ENCODE results near the gene GDPGP1. TPM values are rescaled to one million over a fixed set of nuclear protein-coding genes. Genes with fewer than 3 reads are reported as not detected.

GDPGP1 gene
- total and polyA plus RNA-seq, 4 donors = 2.5 to 8.6 (median 5.1) TPM

DNA sequence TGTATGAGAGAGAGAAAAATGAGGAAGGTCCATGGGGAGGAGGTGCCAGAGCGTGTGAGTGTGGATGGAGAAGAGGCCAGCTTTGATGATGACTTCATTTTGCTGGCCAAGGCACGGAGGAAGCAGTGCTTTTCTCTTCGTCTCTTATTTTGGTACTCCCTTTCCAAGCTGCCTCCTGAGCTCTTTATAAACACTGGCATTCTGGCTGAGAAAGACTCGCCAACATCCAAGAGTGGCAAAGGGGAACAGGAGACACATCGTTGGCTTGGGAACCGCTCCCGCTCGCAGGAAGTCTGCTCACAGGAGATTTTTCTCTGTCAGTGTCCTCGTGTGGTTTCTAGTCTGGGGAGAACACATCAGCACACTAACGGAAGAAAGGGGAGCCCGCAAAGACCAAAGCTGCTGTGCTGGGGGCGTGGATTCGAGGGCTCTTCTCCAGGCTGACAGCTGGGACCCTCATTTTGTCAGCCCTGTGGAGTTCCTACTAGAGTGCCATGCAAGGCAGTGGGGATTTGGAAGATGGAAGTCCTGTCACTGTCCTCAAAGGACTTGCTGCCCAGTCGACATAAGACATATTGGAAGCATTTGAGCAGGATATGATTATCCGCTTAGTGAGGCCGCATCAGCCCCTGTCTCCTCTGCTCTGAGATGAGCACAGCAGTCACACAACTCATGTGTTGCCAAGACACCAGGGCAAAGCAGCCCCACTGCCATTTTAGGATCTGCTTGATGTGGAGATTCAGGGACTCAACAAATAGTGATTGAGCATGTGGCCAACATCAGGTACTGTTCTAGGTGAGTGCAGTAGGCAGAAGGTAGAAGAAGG, 40.8 kb upstream of the GDPGP1 start:
- Histone ChIP-seq H3K9ac (ENCODE audit: low read depth in 1 of 2, low read length in 2 of 2) (peak overlapping the region in 1 of 2 donors; percentile 49), H3K4me3 (ENCODE audit: low read depth in 1 of 3, low read length in 3 of 3) (no peak overlapping the region), H3K36me3 (ENCODE audit: control insufficient read depth in 4 of 4, insufficient read depth in 3 of 4, low read depth in 1 of 4, low read length in 3 of 4) (peaks cover 0 to 1% (median 0%) of the 10 kb centered on the region in 4 donors), H3K9me3 (ENCODE audit: control insufficient read depth in 4 of 4, low read length in 3 of 4) (no peaks in the 10 kb centered on the region), H3K27me3 (ENCODE audit: control insufficient read depth in 4 of 4, insufficient read depth in 4 of 4, low read length in 3 of 4) (no peaks in the 10 kb centered on the region), H3K27ac (ENCODE audit: low read depth in 1 of 2, low read length in 2 of 2) (peak overlapping the region; percentile 65 to 82), H3K4me1 (ENCODE audit: control insufficient read depth in 4 of 4, insufficient read depth in 4 of 4, low read length in 3 of 4) (peaks cover 19 to 54% (median 39%) of the 10 kb centered on the region in 4 donors)
- no peak for DNase-seq (ENCODE audit: low spot score)
- TF ChIP-seq RXRA (IDR thresholded peaks at IDR 0.05) (no peak), HNF4A (conservative IDR thresholded peaks at IDR 0.05) (no peak), TAF1 (conservative IDR thresholded peaks at IDR 0.05) (no peak)
- WGBS = 65% methylated on average over 16 of the region's 16 CpGs

DNA sequence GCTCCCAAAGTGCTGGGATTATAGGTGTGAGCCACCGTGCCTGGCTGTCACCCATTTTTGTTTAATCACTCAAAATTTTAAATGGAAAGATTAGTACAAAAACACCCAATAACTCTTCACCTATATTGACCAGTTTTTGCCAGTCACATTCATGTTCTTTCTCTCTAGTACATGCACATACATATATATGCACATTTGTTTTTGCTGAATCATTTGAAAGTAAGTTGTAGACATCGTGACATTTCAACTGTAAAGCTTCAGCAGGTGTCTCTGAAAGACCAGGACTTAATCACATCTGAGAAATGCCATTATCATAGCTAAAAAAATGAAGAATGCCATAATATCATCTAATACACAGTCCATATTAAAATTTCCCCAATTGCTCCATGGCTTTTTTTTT, 39.4 kb upstream of the GDPGP1 start:
- no peak for TF ChIP-seq FOXA2 (IDR thresholded peaks at IDR 0.05)
- TF ChIP-seq, protein P1, sequence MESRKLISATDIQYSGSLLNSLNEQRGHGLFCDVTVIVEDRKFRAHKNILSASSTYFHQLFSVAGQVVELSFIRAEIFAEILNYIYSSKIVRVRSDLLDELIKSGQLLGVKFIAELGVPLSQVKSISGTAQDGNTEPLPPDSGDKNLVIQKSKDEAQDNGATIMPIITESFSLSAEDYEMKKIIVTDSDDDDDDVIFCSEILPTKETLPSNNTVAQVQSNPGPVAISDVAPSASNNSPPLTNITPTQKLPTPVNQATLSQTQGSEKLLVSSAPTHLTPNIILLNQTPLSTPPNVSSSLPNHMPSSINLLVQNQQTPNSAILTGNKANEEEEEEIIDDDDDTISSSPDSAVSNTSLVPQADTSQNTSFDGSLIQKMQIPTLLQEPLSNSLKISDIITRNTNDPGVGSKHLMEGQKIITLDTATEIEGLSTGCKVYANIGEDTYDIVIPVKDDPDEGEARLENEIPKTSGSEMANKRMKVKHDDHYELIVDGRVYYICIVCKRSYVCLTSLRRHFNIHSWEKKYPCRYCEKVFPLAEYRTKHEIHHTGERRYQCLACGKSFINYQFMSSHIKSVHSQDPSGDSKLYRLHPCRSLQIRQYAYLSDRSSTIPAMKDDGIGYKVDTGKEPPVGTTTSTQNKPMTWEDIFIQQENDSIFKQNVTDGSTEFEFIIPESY (IDR thresholded peaks at IDR 0.05) = no peak
- TF ChIP-seq, protein P2, sequence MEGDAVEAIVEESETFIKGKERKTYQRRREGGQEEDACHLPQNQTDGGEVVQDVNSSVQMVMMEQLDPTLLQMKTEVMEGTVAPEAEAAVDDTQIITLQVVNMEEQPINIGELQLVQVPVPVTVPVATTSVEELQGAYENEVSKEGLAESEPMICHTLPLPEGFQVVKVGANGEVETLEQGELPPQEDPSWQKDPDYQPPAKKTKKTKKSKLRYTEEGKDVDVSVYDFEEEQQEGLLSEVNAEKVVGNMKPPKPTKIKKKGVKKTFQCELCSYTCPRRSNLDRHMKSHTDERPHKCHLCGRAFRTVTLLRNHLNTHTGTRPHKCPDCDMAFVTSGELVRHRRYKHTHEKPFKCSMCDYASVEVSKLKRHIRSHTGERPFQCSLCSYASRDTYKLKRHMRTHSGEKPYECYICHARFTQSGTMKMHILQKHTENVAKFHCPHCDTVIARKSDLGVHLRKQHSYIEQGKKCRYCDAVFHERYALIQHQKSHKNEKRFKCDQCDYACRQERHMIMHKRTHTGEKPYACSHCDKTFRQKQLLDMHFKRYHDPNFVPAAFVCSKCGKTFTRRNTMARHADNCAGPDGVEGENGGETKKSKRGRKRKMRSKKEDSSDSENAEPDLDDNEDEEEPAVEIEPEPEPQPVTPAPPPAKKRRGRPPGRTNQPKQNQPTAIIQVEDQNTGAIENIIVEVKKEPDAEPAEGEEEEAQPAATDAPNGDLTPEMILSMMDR (IDR thresholded peaks at IDR 0.05; ENCODE audit: low read depth, low read length, missing input control) = no peak
- no peak for TF ChIP-seq SP1 (IDR thresholded peaks at IDR 0.05)
- TF ChIP-seq HNF4A (conservative IDR thresholded peaks at IDR 0.05) = no peak
- no peak for TF ChIP-seq FOXA1 (IDR thresholded peaks at IDR 0.05)
- no peak for TF ChIP-seq TAF1 (conservative IDR thresholded peaks at IDR 0.05)
- no peak for TF ChIP-seq YY1 (IDR thresholded peaks at IDR 0.05)
- TF ChIP-seq GABPA (IDR thresholded peaks at IDR 0.05 in 1 of 2, conservative IDR thresholded peaks at IDR 0.05 in 1 of 2) = no peak
- no peak for TF ChIP-seq NR2F2 (IDR thresholded peaks at IDR 0.05)
- TF ChIP-seq JUND (IDR thresholded peaks at IDR 0.05) = no peak
- TF ChIP-seq, protein P3, sequence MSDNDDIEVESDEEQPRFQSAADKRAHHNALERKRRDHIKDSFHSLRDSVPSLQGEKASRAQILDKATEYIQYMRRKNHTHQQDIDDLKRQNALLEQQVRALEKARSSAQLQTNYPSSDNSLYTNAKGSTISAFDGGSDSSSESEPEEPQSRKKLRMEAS (IDR thresholded peaks at IDR 0.05) = no peak
- no peak for TF ChIP-seq HNF4G (IDR thresholded peaks at IDR 0.05)
- TF ChIP-seq RXRA (IDR thresholded peaks at IDR 0.05) = no peak
- TF ChIP-seq, protein P4, sequence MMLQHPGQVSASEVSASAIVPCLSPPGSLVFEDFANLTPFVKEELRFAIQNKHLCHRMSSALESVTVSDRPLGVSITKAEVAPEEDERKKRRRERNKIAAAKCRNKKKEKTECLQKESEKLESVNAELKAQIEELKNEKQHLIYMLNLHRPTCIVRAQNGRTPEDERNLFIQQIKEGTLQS (IDR thresholded peaks at IDR 0.05) = no peak
- TF ChIP-seq EGR1 (IDR thresholded peaks at IDR 0.05; ENCODE audit: low read depth in 2 of 2) = no peak
- no peak overlapping the region for H3K9ac ChIP-seq (ENCODE audit: low read depth in 1 of 2, low read length in 2 of 2)
- no peaks in the 10 kb centered on the region for H3K27me3 ChIP-seq (ENCODE audit: control insufficient read depth in 4 of 4, insufficient read depth in 4 of 4, low read length in 3 of 4)
- peak overlapping the region in 1 of 2 donors; percentile 1 for H3K27ac ChIP-seq (ENCODE audit: low read depth in 1 of 2, low read length in 2 of 2)
- WGBS = 89% methylated on average over 2 of the region's 2 CpGs
- peaks cover 18 to 48% (median 36%) of the 10 kb centered on the region in 4 donors for H3K4me1 ChIP-seq (ENCODE audit: control insufficient read depth in 4 of 4, insufficient read depth in 4 of 4, low read length in 3 of 4)
- H3K36me3 ChIP-seq (ENCODE audit: control insufficient read depth in 4 of 4, insufficient read depth in 3 of 4, low read depth in 1 of 4, low read length in 3 of 4) = peaks cover 0 to 1% (median 0%) of the 10 kb centered on the region in 4 donors
- no peaks in the 10 kb centered on the region for H3K9me3 ChIP-seq (ENCODE audit: control insufficient read depth in 4 of 4, low read length in 3 of 4)
- no peak overlapping the region for H3K4me3 ChIP-seq (ENCODE audit: low read depth in 1 of 3, low read length in 3 of 3)
- no peak for DNase-seq (ENCODE audit: low spot score)
